Lung (tissue), 12 donors: ENCODE measurements around the gene ASB2. TPM values are rescaled to one million over a fixed set of nuclear protein-coding genes. Genes with fewer than 3 reads are reported as not detected.
A peak's percentile ranks its signal among the peaks of the same experiment; 100 is the strongest.

Experiments
- ATAC-seq: fragments of 200-7000 bp; cut with Tn5 transposase; one replicate; pipeline ENCODE4 v1.9.1; 2020; ENCODE audit warnings: moderate number of reproducible peaks; ENCODE audit not compliant: insufficient read depth, low FRiP score
- DNase-seq, 3 donors: peaks; one replicate each; pipeline ENCODE4 v3.0.0-alpha.2; 2013 to 2017
- H3K27ac ChIP-seq, 2 donors: one replicate each; pipeline ENCODE4 v1.5.1; 2013; ENCODE audit warnings: mild to moderate bottlenecking in 2 of 2, moderate library complexity in 2 of 2, control low read depth in 1 of 2, inconsistent platforms in 1 of 2, low read depth in 1 of 2, low read length in 1 of 2
- H3K27me3 ChIP-seq, 3 donors: one replicate each; pipeline ENCODE4 v1.5.1; 2013; ENCODE audit warnings: low read length in 2 of 3; ENCODE audit not compliant: control insufficient read depth in 3 of 3, insufficient read depth in 3 of 3
- H3K36me3 ChIP-seq, 4 donors: one replicate each; pipeline ENCODE4 v1.5.1; 2013; ENCODE audit warnings: low read length in 4 of 4, mild to moderate bottlenecking in 1 of 4, moderate library complexity in 1 of 4; ENCODE audit not compliant: control insufficient read depth in 4 of 4, insufficient read depth in 4 of 4
- H3K4me1 ChIP-seq, 5 donors: one replicate each; pipeline ENCODE4 v1.5.1; 2013; ENCODE audit warnings: low read length in 5 of 5, mild to moderate bottlenecking in 2 of 5, moderate library complexity in 1 of 5; ENCODE audit not compliant: control insufficient read depth in 5 of 5, insufficient read depth in 5 of 5
- H3K4me3 ChIP-seq: one replicate; pipeline ENCODE4 v1.5.1; 2013; ENCODE audit warnings: mild to moderate bottlenecking, control low read depth, moderate library complexity
- H3K9ac ChIP-seq, 2 donors: one replicate each; pipeline ENCODE4 v1.5.1; 2013; ENCODE audit warnings: low read length in 2 of 2, control low read depth in 1 of 2; ENCODE audit not compliant: insufficient read depth in 1 of 2
- H3K9me3 ChIP-seq, 4 donors: one replicate each; pipeline ENCODE4 v1.5.1; 2013; ENCODE audit warnings: low read length in 3 of 4, mild to moderate bottlenecking in 1 of 4, moderate library complexity in 1 of 4; ENCODE audit not compliant: control insufficient read depth in 4 of 4, insufficient read depth in 3 of 4
- WGBS, 2 donors: extraction: QIAGEN DNeasy Blood & Tissue Kit; methylation state at CpG; one replicate each; pipeline ENCODE4 v1.1.7; 2013; 5-methylcytosine and 5-hydroxymethylcytosine counted together
- polyA plus RNA-seq, 2 donors: library from polyadenylated mRNA; stranded (reverse); fragments of 200-250 nt; gene quantifications; one replicate each; pipeline ENCODE4 v1.2.1, GENCODE V29; 2013
- total RNA-seq, 2 donors: library from RNA; depleted of rRNA in 1 of 2; stranded (reverse); fragments of >200 nt in 1 of 2; gene quantifications; one replicate each; pipeline ENCODE4 v1.2.1, GENCODE V29; 2014 to 2021
- TF ChIP-seq, protein P1 (sequence below): IDR thresholded peaks from 2 replicates; pipeline ENCODE4 v1.5.1; 2012; ENCODE audit warnings: mild to moderate bottlenecking; ENCODE audit errors: control extremely low read depth, extremely low read depth
- donor health status: control.
- donor health status: control.
- donor health status: Bipolar disorder and iron deficiency.
- donor health status: healthy.
- donor health status: DM: yes; HTN: yes; CAD: no.

The ASB2 gene
- total and polyA plus RNA-seq, 4 donors: 1.8 to 3.7 (median 2.6) TPM

DNA sequence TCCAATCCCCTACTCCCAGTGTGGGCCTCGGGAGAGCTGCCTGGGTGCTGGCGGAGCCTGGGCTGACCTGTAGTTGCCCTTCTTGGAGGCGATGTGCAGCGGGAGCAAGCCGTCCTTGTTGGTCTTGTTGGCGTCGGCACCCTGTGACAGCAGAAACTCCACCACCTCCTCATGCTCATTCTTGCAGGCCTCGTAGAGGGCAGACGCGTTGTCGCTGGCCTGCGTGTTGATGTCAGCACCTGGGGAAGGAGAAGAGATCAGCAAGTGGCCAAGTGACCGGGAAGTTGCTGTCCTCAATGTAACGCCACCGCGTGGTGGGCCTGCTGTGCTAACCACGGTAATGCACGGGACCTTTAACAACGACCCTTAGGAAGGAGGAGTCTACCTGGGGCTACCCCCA lies 29.1 kb downstream of the ASB2 start:
- ATAC-seq (no peak), DNase-seq (no peak)
- TF ChIP-seq, protein P1, sequence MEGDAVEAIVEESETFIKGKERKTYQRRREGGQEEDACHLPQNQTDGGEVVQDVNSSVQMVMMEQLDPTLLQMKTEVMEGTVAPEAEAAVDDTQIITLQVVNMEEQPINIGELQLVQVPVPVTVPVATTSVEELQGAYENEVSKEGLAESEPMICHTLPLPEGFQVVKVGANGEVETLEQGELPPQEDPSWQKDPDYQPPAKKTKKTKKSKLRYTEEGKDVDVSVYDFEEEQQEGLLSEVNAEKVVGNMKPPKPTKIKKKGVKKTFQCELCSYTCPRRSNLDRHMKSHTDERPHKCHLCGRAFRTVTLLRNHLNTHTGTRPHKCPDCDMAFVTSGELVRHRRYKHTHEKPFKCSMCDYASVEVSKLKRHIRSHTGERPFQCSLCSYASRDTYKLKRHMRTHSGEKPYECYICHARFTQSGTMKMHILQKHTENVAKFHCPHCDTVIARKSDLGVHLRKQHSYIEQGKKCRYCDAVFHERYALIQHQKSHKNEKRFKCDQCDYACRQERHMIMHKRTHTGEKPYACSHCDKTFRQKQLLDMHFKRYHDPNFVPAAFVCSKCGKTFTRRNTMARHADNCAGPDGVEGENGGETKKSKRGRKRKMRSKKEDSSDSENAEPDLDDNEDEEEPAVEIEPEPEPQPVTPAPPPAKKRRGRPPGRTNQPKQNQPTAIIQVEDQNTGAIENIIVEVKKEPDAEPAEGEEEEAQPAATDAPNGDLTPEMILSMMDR: no peak
- H3K4me3 ChIP-seq: no peak overlapping the region
- WGBS, 2 donors: 78 to 87% methylated on average over 19 of the region's 19 CpGs
- H3K4me1 ChIP-seq: no peaks in the 10 kb centered on the region
- no peaks in the 10 kb centered on the region for H3K9me3 ChIP-seq
- H3K27ac ChIP-seq: peak overlapping the region in 1 of 2 donors; percentile 25
- H3K9ac ChIP-seq: no peak overlapping the region
- peaks cover 0 to 4% (median 0%) of the 10 kb centered on the region in 3 donors for H3K27me3 ChIP-seq
- no peaks in the 10 kb centered on the region for H3K36me3 ChIP-seq

DNA sequence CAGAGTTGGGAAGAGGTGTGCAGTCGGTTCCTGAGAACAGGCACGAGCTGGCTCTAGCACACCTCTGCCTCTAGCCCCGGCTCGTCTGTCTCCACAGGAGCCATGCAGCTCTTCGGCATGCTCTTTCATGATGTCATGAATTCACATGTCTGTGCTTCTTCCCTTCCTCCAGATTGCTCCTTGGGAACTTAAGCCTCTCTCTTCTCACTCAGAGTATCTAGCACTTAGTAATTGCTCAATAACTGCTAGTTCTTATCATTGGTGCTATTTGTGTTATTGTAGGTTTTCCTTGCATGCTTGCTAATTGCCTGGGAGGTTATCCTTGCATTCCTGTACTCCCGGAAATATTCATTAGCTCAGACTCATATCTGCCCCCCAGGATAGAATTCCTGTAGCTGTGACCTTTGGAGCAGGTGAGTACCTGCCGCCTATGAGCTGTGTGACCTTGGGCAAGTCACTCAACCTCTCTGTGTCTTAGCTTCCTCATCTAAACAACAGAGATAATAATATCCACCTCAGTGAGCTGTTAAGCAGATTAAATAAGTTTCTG lies 29.8 kb downstream of the ASB2 start:
- Histone ChIP-seq H3K9ac (no peak overlapping the region), H3K36me3 (no peaks in the 10 kb centered on the region), H3K27ac (peak overlapping the region in 1 of 2 donors; percentile 51), H3K4me1 (no peaks in the 10 kb centered on the region), H3K27me3 (peaks cover 0 to 4% (median 0%) of the 10 kb centered on the region in 3 donors), H3K4me3 (no peak overlapping the region), H3K9me3 (no peaks in the 10 kb centered on the region)
- no peak for ATAC-seq
- TF ChIP-seq, protein P1: no peak
- no peak for DNase-seq
- 80 to 91% methylated on average over 7 of the region's 7 CpGs for WGBS, 2 donors

DNA sequence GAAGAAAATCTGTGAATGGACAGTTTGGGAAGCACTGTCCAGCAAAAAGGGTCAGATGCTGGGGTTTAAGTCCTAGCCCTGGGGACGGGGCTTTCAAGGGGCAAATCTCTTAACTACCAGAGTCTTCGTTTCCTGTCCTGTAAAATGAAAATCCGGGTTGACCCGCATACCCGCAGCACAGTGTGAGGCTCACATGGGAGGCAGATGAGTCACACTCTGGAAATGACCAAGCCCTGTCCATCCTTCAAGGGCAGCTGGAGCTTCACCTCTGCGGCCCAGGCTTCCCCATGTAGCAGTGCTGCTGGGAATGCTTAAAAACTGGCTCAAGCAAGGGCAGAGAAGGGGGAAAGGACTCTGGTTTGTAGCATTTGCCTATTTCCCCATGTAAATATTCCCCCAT lies 30.3 kb downstream of the ASB2 start:
- no peak for ATAC-seq
- Histone ChIP-seq H3K9ac (no peak overlapping the region), H3K27me3 (peaks cover 0 to 4% (median 0%) of the 10 kb centered on the region in 3 donors), H3K4me1 (no peaks in the 10 kb centered on the region), H3K4me3 (no peak overlapping the region), H3K27ac (peak overlapping the region in 1 of 2 donors; percentile 51), H3K36me3 (no peaks in the 10 kb centered on the region), H3K9me3 (no peaks in the 10 kb centered on the region)
- DNase-seq: no peak
- WGBS, 2 donors: 71 to 87% methylated on average over 6 of the region's 6 CpGs
- TF ChIP-seq, protein P1: no peak

DNA sequence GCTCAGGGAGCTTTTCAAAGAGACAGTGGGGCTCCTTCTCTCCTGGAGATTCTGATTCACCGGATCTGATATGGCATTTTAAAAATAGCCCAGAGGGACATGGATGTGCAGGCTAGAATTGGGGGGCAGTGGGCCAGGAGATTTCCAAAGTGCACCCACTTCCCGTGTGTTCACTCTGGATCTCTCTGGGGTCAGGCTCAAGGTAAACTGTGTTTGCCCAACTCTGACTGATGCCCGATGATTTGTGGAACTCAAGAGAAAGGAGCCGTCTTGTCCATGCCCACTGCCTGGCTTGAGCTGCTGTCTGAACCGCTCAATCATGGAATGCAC lies 31.3 kb downstream of the ASB2 start:
- 83 to 90% methylated on average over 5 of the region's 5 CpGs for WGBS, 2 donors
- TF ChIP-seq, protein P1: no peak
- no peaks in the 10 kb centered on the region for H3K36me3 ChIP-seq
- H3K9me3 ChIP-seq: no peaks in the 10 kb centered on the region
- peaks cover 0 to 7% (median 4%) of the 10 kb centered on the region in 3 donors for H3K27me3 ChIP-seq
- H3K27ac ChIP-seq: peak overlapping the region in 1 of 2 donors; percentile 78
- H3K9ac ChIP-seq: no peak overlapping the region
- ATAC-seq (no peak), DNase-seq (no peak)
- no peak overlapping the region for H3K4me3 ChIP-seq
- H3K4me1 ChIP-seq: no peaks in the 10 kb centered on the region
